CD4-positive, alpha-beta T cell treated with Interleukin-4 for 1 hour (primary cell): ENCODE measurements around the gene TBC1D24.

Experiments used
- DNase-seq, 2 donors: peaks; one replicate each; pipeline ENCODE4 v3.0.0-alpha.2; 2020 to 2022

The TBC1D24 gene

DNA sequence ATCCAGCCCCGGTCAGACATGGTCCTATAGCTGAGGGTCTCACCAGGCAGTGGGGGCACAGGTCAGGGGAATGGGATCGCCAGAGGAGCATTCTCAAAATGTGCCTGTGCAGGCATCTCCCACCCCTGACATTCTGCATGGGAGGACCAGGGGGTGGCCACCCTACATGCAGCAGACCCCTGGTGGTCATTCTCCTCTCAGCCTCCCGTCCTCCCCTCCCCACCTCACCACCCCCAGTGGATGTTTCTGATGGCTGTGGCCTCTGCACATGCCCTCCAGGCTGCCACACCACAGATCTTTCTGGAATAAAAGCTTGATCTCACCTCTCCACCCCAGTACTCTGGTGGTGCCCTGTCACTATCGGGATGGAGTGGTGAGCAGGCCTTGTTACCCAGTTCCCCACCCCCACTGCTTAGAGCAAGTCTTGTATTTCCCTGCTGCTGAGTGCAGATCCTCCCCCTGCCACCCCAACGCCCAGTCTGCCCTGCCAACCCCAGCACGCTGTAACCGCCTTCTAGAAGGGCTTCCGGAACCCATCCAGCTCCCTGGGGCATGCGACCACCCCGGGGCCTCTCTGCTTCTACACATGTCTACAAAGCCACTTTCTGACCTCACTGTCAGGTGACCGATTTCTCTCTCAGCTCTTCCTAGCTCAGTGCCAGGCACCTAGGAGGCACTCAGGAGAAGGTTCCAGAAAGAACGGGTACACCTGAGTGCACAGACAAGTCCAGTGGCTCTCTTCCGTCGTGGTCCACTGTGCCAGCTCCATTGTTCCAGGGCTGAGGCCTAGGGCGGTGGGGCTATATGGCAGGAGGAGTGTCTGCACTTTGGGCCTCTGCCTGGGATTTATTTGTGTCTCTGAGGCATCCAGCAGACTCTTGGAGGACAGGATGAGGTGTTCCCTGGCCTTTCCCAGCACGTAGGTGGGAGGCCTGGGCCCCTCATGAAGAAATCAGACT is 9.3 kb downstream of the TBC1D24 start:
- no peak for DNase-seq

- DNase-seq = no peak
These were observed 10.1 kb downstream of the TBC1D24 start for GRCh38 chr16:2484898-2485508.

DNA sequence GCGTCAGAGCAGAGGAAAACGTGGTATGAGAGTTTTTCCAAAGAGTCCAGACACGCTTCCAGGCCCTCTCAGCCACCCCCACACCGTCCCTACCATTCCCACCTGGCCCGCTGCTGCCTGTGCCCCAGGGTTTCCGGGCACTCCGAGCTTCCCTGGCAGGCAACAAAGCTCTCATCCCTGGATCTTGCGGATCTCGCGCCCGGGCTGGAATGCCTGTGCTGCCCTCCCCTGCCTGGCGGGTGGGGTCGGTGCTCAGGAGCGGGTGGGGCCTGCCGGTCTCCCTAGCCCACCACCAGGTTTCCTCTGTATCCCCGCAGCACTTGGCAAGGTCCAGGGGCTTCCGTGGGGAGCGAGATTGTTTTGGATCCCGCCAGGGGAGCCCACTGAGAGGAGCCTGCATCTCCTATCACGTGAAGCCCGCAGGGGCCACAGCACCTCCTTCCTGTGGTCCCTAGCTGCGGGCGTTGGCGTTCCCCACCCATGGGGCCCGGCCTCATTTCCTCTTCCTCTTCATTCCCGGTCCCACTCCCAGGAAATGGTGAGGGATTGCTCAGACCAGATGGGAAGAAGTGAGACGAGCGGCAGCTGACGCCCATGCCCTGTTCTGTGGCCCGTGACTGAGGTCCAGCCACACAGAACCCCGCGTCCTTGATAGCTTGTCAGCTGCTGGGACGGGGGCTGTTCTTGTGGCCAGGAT is 11.0 kb downstream of the TBC1D24 start:
- DNase-seq = no peak

- DNase-seq = peak; percentile 87 to 90
These were observed 12.0 kb downstream of the TBC1D24 start for GRCh38 chr16:2486645-2487516.

GRCh38 chr16:2487517-2487842 is 12.6 kb downstream of the TBC1D24 start:
- no peak for DNase-seq

GRCh38 chr16:2487903-2488531 is 13.1 kb downstream of the TBC1D24 start:
- DNase-seq = no peak

DNA sequence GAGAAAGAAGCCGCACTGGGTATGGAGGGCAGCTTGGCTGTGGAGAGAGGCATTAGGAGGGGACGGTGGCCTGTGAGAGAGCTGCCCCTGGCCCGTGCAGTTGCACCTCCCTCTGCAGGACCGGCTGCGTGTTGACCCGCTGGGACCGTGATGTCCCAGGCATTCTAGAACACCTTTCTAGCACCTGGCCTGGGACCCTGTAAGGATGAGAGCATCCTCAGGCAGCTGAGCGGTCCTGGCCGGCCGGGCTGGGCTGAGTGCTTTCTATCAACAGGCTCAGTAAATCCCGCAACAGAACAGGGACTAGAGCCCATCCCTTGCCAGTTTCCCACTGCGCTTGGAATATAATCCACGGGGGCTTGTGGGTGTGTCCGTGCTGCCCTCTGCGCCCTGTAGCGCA is 14.7 kb downstream of the TBC1D24 start:
- no peak for DNase-seq

GRCh38 chr16:2490190-2491105 is 15.5 kb downstream of the TBC1D24 start:
- no peak for DNase-seq

GRCh38 chr16:2492292-2492691 is 17.4 kb downstream of the TBC1D24 start:
- DNase-seq = no peak

DNA sequence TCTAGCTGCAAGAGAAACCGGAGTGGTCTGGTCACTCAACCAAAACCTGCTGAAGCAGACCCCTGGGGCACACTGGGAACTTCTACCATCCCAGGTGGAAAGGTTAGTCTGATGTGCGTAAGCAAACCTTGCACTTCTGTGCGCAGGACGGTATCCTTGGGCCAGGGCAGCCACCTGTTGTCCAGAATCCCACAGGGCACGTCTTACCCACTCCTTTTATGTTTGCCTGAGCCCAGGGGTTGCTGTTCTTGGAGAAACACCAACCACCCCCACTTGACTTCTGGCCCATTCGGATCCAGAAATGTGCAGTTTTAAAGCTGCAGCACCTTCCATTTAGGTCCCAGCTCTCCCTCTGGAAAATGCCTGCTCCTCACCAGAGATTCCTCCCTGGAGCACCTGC is 18.7 kb downstream of the TBC1D24 start:
- no peak for DNase-seq

DNA sequence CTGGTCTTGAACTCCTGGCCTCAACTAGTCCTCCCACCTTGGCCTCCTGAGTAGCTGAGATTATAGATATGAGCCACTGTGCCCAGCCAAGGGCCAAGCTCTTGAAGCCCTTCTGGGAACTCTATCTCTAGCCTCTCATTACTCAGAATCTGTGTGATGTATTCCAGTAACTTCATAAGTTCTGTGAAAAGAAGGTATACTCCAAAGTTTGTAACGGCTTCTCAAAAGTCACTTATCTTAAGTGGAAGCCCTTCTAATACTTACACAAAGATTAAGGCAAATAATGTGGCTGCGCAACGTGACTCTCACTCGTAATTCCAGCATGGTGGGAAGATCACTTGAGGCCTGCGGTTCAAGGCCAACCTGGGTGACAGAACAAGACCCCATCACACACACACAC is 19.7 kb downstream of the TBC1D24 start:
- no peak for DNase-seq

- DNase-seq = no peak
These were observed 20.1 kb downstream of the TBC1D24 start for GRCh38 chr16:2495041-2495440.

GRCh38 chr16:2496223-2497115 is 21.5 kb downstream of the TBC1D24 start:
- DNase-seq = no peak

GRCh38 chr16:2497116-2497630 is 22.2 kb downstream of the TBC1D24 start:
- no peak for DNase-seq

- DNase-seq = no peak
These were observed 23.0 kb downstream of the TBC1D24 start for GRCh38 chr16:2497695-2498484.

- DNase-seq = no peak
These were observed 23.8 kb downstream of the TBC1D24 start for GRCh38 chr16:2498531-2499253.

DNA sequence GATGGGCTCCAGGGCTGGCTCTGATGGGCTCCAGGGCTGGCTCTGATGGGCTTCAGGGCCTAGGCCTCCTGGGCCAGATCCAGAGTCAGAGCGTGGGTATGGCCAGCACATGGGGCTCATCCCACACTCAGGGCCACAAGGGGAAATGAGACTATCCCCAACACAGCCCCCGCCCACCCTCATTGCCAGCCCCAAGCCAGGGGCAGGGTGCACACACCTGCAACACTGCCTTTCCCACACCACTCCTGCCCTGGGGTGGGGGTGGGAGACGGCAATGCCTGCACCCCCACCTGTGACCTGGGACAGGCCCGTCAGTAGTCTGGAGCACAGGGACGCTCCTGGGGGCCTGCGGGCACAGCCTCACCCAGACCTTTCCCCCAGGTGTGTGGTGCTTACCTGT is 24.5 kb downstream of the TBC1D24 start:
- DNase-seq = no peak

GRCh38 chr16:2499890-2500429 is 25.0 kb downstream of the TBC1D24 start:
- no peak for DNase-seq
